Upper lobe of right lung (tissue), 1 donor: ENCODE results near the gene KMT2D. TPM values are rescaled to one million over a fixed set of nuclear protein-coding genes. Genes with fewer than 3 reads are reported as not detected.

Experiments used
- ATAC-seq: fragments of 200-7000 bp; cut with Tn5 transposase; one replicate; pipeline ENCODE4 v1.9.1; 2020; ENCODE audit warnings: mild to moderate bottlenecking, moderate library complexity
- DNase-seq: peaks from one replicate; pipeline ENCODE4 v3.0.0-alpha.2; 2020
- H3K27ac ChIP-seq: fragments of 200-600 bp; one replicate; pipeline ENCODE4 v1.8.0; 2022
- H3K27me3 ChIP-seq: fragments of 200-600 bp; one replicate; pipeline ENCODE4 v1.8.0; 2022; ENCODE audit warnings: mild to moderate bottlenecking
- H3K36me3 ChIP-seq: fragments of 200-600 bp; one replicate; pipeline ENCODE4 v1.8.0; 2022
- H3K4me1 ChIP-seq: fragments of 200-600 bp; one replicate; pipeline ENCODE4 v1.8.0; 2022
- H3K4me3 ChIP-seq: fragments of 200-600 bp; one replicate; pipeline ENCODE4 v1.8.0; 2022; ENCODE audit warnings: mild to moderate bottlenecking
- H3K9me3 ChIP-seq: fragments of 200-600 bp; one replicate; pipeline ENCODE4 v1.8.0; 2022
- intact Hi-C: fragments of 100-400 bp; cut with DNase I; formaldehyde crosslinking; loops from one replicate; pipeline ENCODE4 v1.11.0; 2022
- long read RNA-seq: library from polyadenylated mRNA; unstranded; transcript quantifications from one replicate; pipeline ENCODE4 v2.0.0, GENCODE V29; 2021
- total RNA-seq: library from RNA; stranded (reverse); fragmentation: NEBNext Ultra II Directional; extraction: Animal tissue kit (Norgen Biotek cat#: 25700); gene quantifications from one replicate; pipeline ENCODE4 v1.2.1, GENCODE V29; 2021
- TF ChIP-seq, protein P1 (sequence below): fragments of 200-600 bp; IDR thresholded peaks from one replicate; pipeline ENCODE4 v1.8.0; 2022; ENCODE audit warnings: antibody characterized with exemption
- donor health status: DM: no; HTN: yes; CAD: no; lungs with severe emphysema.

Gene KMT2D, protein sequence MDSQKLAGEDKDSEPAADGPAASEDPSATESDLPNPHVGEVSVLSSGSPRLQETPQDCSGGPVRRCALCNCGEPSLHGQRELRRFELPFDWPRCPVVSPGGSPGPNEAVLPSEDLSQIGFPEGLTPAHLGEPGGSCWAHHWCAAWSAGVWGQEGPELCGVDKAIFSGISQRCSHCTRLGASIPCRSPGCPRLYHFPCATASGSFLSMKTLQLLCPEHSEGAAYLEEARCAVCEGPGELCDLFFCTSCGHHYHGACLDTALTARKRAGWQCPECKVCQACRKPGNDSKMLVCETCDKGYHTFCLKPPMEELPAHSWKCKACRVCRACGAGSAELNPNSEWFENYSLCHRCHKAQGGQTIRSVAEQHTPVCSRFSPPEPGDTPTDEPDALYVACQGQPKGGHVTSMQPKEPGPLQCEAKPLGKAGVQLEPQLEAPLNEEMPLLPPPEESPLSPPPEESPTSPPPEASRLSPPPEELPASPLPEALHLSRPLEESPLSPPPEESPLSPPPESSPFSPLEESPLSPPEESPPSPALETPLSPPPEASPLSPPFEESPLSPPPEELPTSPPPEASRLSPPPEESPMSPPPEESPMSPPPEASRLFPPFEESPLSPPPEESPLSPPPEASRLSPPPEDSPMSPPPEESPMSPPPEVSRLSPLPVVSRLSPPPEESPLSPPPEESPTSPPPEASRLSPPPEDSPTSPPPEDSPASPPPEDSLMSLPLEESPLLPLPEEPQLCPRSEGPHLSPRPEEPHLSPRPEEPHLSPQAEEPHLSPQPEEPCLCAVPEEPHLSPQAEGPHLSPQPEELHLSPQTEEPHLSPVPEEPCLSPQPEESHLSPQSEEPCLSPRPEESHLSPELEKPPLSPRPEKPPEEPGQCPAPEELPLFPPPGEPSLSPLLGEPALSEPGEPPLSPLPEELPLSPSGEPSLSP (N-terminal part only)
- 102 TPM for total RNA-seq
- long read RNA-seq, partial matches to known transcripts: 20 of 40 reads
- long read RNA-seq, other reads (novel, unspliced or antisense): 20 of 40 reads

DNA sequence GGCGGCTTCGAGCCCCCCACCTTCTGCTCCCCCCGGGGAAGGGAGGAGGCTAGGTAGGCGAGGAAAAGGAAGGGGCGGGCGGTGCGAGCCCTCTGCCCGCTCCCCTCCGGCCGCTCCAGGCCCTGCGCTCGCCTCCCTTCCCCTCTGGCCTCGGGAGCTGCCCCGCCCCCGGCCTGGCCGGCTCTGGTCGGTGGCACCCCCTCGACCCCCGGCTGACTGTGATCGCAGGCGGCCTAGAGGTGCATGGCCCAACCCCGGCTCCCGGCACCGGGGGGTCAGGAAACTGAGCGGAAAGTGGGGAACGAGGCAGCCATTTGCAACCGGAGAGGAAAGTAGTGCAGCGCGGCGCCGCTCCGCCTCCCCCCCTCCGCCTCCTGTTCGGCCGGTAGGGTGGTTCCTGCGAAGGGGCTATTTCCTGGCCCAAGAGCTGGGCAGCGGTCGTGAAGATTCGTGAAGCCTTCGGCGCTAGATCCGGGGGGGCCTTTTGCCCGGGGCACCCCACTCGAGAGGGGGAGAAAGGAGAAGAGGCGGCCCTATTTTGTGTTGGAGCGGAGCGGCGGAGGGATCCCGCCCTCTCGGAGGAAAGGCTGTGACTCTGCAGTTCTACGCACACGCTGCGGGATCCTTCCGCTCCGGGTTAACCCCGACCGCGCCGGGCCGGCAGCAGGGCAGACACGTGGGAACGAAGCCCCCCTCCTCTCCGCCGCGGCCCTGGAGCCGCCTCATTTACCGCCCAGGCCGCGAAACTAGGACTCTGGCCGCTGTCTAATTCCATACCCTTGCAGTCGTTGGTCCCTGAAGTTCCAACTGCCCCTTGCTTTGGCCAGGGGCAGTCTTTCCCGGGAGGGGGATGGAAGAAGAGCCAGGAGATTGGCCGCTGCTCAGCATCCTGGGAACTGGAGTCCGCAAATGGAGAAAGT is at the start of gene KMT2D:
Gene KMT2D, minus strand, starts transcription at position 558 of the 920 bp plus-strand sequence. CDS start 5,470 bp downstream, outside the sequence.
- ATAC-seq (peak; percentile 88), DNase-seq (peak; percentile 97)
- Histone ChIP-seq H3K27me3 (no peaks in the 10 kb centered on the region), H3K27ac (peak within 1 kb of the TSS; percentile 98), H3K4me3 (peak within 1 kb of the TSS; percentile 96), H3K36me3 (no peaks in the 10 kb centered on the region), H3K4me1 (peaks cover 38% of the 10 kb centered on the region), H3K9me3 (no peaks in the 10 kb centered on the region)
- intact Hi-C loops: no loop called here
- TF ChIP-seq, protein P1, sequence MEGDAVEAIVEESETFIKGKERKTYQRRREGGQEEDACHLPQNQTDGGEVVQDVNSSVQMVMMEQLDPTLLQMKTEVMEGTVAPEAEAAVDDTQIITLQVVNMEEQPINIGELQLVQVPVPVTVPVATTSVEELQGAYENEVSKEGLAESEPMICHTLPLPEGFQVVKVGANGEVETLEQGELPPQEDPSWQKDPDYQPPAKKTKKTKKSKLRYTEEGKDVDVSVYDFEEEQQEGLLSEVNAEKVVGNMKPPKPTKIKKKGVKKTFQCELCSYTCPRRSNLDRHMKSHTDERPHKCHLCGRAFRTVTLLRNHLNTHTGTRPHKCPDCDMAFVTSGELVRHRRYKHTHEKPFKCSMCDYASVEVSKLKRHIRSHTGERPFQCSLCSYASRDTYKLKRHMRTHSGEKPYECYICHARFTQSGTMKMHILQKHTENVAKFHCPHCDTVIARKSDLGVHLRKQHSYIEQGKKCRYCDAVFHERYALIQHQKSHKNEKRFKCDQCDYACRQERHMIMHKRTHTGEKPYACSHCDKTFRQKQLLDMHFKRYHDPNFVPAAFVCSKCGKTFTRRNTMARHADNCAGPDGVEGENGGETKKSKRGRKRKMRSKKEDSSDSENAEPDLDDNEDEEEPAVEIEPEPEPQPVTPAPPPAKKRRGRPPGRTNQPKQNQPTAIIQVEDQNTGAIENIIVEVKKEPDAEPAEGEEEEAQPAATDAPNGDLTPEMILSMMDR: no peak

DNA sequence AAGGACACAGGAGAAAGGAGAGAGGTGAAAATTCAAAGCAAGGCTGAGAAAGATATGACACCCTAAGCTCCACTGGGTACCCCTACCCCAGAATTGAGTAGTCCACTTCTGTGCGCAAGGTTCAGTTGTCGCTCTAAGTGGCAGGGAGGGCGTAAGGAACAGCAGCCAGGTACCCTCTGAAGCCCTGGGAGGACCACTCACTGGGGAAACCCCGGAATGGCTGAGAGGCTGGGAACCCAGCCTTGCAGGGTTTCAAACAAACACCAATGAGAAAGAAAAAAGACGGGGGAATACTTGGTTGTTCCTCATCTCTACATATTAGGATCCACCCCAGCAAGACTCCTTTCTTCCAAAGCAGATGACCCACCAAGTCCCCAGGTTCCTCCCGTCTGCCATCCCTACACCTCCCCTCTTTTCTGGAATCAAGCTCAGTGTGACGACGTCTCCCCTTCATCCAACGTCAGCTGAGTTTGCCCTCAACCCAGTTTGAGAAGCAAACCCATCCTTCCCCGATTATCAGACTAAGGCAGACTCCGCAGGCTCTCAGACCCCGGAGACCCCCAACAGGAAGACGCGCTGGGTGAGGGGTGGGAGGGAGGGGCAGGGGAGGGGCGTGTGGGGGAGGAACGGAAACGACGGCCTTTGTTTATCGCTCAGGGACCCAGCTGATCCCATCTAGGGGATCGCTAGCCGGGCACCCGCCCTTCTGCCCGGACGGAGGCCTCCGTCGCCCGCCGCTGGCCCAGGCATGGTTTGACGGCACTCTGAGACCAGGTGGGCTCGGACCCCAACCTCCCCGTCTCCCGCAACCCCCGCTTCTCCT is 49.3 kb upstream of the KMT2D start:
- TF ChIP-seq, protein P1: no peak
- H3K36me3 ChIP-seq: peaks cover 10% of the 10 kb centered on the region
- no peak for DNase-seq
- H3K9me3 ChIP-seq: no peaks in the 10 kb centered on the region
- peaks cover 37% of the 10 kb centered on the region for H3K4me1 ChIP-seq
- intact Hi-C loops: no loop called here
- peak overlapping the region; percentile 72 for H3K4me3 ChIP-seq
- H3K27me3 ChIP-seq: no peaks in the 10 kb centered on the region
- peak; percentile 5 for ATAC-seq
- peak overlapping the region; percentile 93 for H3K27ac ChIP-seq

DNA sequence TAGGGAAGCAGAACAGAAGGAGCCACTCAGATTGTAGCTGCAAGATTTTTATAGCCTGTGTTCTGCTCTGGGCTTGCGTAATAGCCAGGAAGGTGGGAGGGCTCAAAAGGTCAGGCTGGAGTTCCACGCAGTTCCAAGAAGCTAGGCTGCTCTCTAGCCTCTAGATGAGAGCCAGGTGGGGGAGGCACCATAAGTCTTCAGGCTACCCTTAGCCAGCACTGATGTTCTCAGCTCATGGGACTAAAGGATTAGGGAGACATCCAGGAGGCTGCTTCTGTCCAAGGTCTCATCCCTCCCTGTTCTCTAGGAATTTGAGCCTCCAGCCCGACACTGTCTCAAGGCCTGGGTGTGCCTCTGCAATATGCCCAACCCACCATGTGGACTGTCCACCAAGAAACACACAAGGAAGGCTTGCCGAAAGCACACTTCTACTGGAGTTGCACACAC is 48.4 kb upstream of the KMT2D start:
- Histone ChIP-seq H3K9me3 (no peaks in the 10 kb centered on the region), H3K27ac (peak overlapping the region; percentile 93), H3K36me3 (peaks cover 19% of the 10 kb centered on the region), H3K4me3 (peak overlapping the region; percentile 72), H3K27me3 (no peaks in the 10 kb centered on the region), H3K4me1 (peaks cover 44% of the 10 kb centered on the region)
- peak; percentile 73 for DNase-seq
- intact Hi-C loops: no loop called here
- ATAC-seq: peak; percentile 55
- TF ChIP-seq, protein P1: no peak

DNA sequence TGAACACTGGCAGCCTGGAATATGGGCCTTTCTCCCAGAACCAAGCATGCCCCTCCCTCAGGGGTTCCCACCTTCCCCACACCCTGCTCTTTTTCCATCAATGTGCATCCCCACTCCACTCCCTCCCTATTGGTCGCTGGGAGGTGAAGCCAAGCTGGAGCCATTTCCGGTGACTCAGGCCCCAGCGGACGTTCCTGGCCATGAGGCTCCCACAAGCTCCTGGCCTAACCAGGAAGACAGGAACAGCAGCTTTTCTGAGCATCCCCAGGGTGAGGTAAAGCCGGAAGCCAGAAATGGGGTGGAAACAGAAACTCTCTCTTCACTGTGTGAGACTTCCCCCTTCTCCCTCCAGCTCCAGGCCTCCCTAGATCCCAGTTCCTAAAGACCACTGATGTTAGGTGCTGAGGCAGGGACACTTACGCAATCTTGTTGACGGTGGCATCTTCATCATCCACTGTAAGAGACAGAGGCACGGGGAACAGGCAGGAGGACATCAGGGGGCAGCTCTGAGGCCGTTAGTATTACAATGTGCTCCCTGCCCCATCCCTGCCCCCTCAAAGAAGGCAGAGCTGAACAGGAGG is 45.0 kb upstream of the KMT2D start:
- TF ChIP-seq, protein P1: no peak
- peaks cover 53% of the 10 kb centered on the region for H3K36me3 ChIP-seq
- intact Hi-C loops: no loop called here
- no peak overlapping the region for H3K4me3 ChIP-seq
- ATAC-seq (no peak), DNase-seq (no peak)
- H3K4me1 ChIP-seq: peaks cover 44% of the 10 kb centered on the region
- H3K27me3 ChIP-seq: no peaks in the 10 kb centered on the region
- H3K27ac ChIP-seq: no peak overlapping the region
- no peaks in the 10 kb centered on the region for H3K9me3 ChIP-seq
